Non-pigmented ciliary epithelial cell (primary cell): ENCODE results near the gene CD109.
"Not testable (repeated sequence)": the region's sequence is repeated elsewhere in the genome, so short reads cannot be mapped to it uniquely, and the experiment has no call there.

Experiments
- DNase-seq: peaks from one replicate; pipeline ENCODE4 v3.0.0-alpha.2; 2010; ENCODE audit warnings: low read depth

CD109 gene

GRCh38 chr6:73688351-73688750 lies 7.7 kb upstream of the CD109 start:
- DNase-seq, result no peak

GRCh38 chr6:73690056-73690455 lies 5.9 kb upstream of the CD109 start:
- no peak for DNase-seq

- DNase-seq, result no peak
Measured at GRCh38 chr6:73691512-73691911, 4.5 kb upstream of the CD109 start.

GRCh38 chr6:73694711-73695411 lies 1.1 kb upstream of the CD109 start:
- DNase-seq, result no peak

GRCh38 chr6:73696966-73697655 lies 1.1 kb downstream of the CD109 start:
- DNase-seq, result no peak

GRCh38 chr6:73699676-73700459 lies 3.9 kb downstream of the CD109 start:
- no peak for DNase-seq

- DNase-seq, result no peak
Measured at GRCh38 chr6:73702444-73702843, 6.4 kb downstream of the CD109 start.

- DNase-seq, result no peak
Measured at GRCh38 chr6:73703466-73703865, 7.5 kb downstream of the CD109 start.

GRCh38 chr6:73704260-73704659 lies 8.3 kb downstream of the CD109 start:
- DNase-seq, result peak; percentile 97

GRCh38 chr6:73704798-73705197 lies 8.8 kb downstream of the CD109 start:
- DNase-seq, result no peak

GRCh38 chr6:73706971-73707370 lies 11.0 kb downstream of the CD109 start:
- DNase-seq, result no peak

- DNase-seq, result no peak
Measured at GRCh38 chr6:73710470-73710869, 14.5 kb downstream of the CD109 start.

- DNase-seq, result no peak
Measured at GRCh38 chr6:73710948-73711347, 14.9 kb downstream of the CD109 start.

GRCh38 chr6:73712535-73713173 lies 16.7 kb downstream of the CD109 start:
- DNase-seq, result no peak

GRCh38 chr6:73713426-73714147 lies 17.6 kb downstream of the CD109 start:
- no peak for DNase-seq

- not testable (repeated sequence) for DNase-seq
Measured at GRCh38 chr6:73715111-73715508, 19.1 kb downstream of the CD109 start.

GRCh38 chr6:73719046-73719445 lies 23.0 kb downstream of the CD109 start:
- no peak for DNase-seq

GRCh38 chr6:73722318-73723060 lies 26.5 kb downstream of the CD109 start:
- DNase-seq, result peak; percentile 80

GRCh38 chr6:73723480-73723879 lies 27.5 kb downstream of the CD109 start:
- DNase-seq, result not testable (repeated sequence)

- no peak for DNase-seq
Measured at GRCh38 chr6:73724389-73724788, 28.4 kb downstream of the CD109 start.

GRCh38 chr6:73725192-73725591 lies 29.2 kb downstream of the CD109 start:
- DNase-seq, result not testable (repeated sequence)
